HG03039 (cell line): ENCODE results near the gene WNT9A.

ENCODE experiments used
- ATAC-seq: cut with Tn5 transposase; IDR thresholded peaks from one replicate; pipeline ENCODE4 v1.9.1; 2021; ENCODE audit warnings: mild to moderate bottlenecking, moderate library complexity; ENCODE audit not compliant: unreplicated experiment

The WNT9A gene

GRCh38 chr1:227924833-227925574, 22.7 kb downstream of the WNT9A start:
- no peak for ATAC-seq

- ATAC-seq = no peak
Measured at GRCh38 chr1:227924168-227924832, 23.4 kb downstream of the WNT9A start.

- ATAC-seq = no peak
Measured at GRCh38 chr1:227923353-227924167, 24.2 kb downstream of the WNT9A start.

GRCh38 chr1:227922501-227923352, 25.0 kb downstream of the WNT9A start:
- no peak for ATAC-seq

GRCh38 chr1:227921461-227922185, 26.1 kb downstream of the WNT9A start:
- no peak for ATAC-seq

GRCh38 chr1:227920896-227921295, 26.8 kb downstream of the WNT9A start:
- ATAC-seq = no peak

GRCh38 chr1:227920426-227920825, 27.3 kb downstream of the WNT9A start:
- ATAC-seq = no peak

- no peak for ATAC-seq
Measured at GRCh38 chr1:227919906-227920305, 27.8 kb downstream of the WNT9A start.

- ATAC-seq = no peak
Measured at GRCh38 chr1:227918736-227919135, 29.0 kb downstream of the WNT9A start.

- no peak for ATAC-seq
Measured at GRCh38 chr1:227918083-227918700, 29.5 kb downstream of the WNT9A start.

- ATAC-seq = no peak
Measured at GRCh38 chr1:227917081-227917950, 30.4 kb downstream of the WNT9A start.

GRCh38 chr1:227916655-227917054, 31.1 kb downstream of the WNT9A start:
- no peak for ATAC-seq

GRCh38 chr1:227915564-227916553, 31.9 kb downstream of the WNT9A start:
- ATAC-seq = no peak

- no peak for ATAC-seq
Measured at GRCh38 chr1:227914801-227915563, 32.8 kb downstream of the WNT9A start.

GRCh38 chr1:227913764-227914721, 33.7 kb downstream of the WNT9A start:
- ATAC-seq = no peak

GRCh38 chr1:227913396-227913763, 34.4 kb downstream of the WNT9A start:
- ATAC-seq = no peak
